Activated B cell treated with CpG ODN at 0.5 μM for 24 hours (primary cell): Measurements from ENCODE around the gene UBE4B. TPM values are rescaled to one million over a fixed set of nuclear protein-coding genes. Genes with fewer than 3 reads are reported as not detected.

Source experiments
- ATAC-seq: fragments of 200-7000 bp; cut with Tn5 transposase; one replicate; pipeline ENCODE4 v1.10.0; 2021; ENCODE audit warnings: low read depth, mild to moderate bottlenecking, moderate library complexity
- CTCF ChIA-PET: fragments of 350-600 bp; sonication (Branson Sonifier 250); formaldehyde crosslinking; loops from one replicate; lab custom pipeline; 2021; ENCODE audit warnings: antibody characterized with exemption; lab: Charles Lee
- POLR2A ChIA-PET: fragments of 350-600 bp; sonication (Branson Sonifier 250); formaldehyde crosslinking; loops from one replicate; lab custom pipeline; 2021; ENCODE audit warnings: antibody characterized with exemption; lab: Charles Lee
- DNase-seq: peaks from one replicate; pipeline ENCODE4 v3.0.0; 2022
- H3K27ac Mint-ChIP-seq: one replicate; pipeline ENCODE4 v1.8.0; 2020; ENCODE audit warnings: mixed read lengths
- H3K27me3 Mint-ChIP-seq: one replicate; pipeline ENCODE4 v1.8.0; 2021; ENCODE audit warnings: mixed read lengths
- H3K36me3 Mint-ChIP-seq: one replicate; pipeline ENCODE4 v1.8.0; 2021; ENCODE audit warnings: low read depth, mixed read lengths
- H3K4me1 Mint-ChIP-seq: one replicate; pipeline ENCODE4 v1.8.0; 2021; ENCODE audit warnings: mixed read lengths
- H3K4me3 Mint-ChIP-seq: one replicate; pipeline ENCODE4 v1.8.0; 2020; ENCODE audit warnings: mild to moderate bottlenecking, mixed read lengths
- H3K9me3 Mint-ChIP-seq: one replicate; pipeline ENCODE4 v1.8.0; 2020; ENCODE audit warnings: mixed read lengths
- CTCF ChIP-seq: fragments of 200-600 bp; IDR thresholded peaks from one replicate; pipeline ENCODE4 v1.8.0; 2022; ENCODE audit warnings: antibody characterized with exemption, mild to moderate bottlenecking
- intact Hi-C: fragments of 100-400 bp; cut with micrococcal nuclease; formaldehyde crosslinking; loops from one replicate; pipeline ENCODE4 v1.15.1; 2024
- total RNA-seq: library from RNA; stranded (reverse); gene quantifications from 2 replicates; pipeline ENCODE4 v1.2.3, GENCODE V29; 2022

Gene UBE4B
- total RNA-seq, 1 donor from 2014 or later, result 44.7 TPM

GRCh38 chr1:10074852-10075730, 42.3 kb downstream of the UBE4B start:
- POLR2A ChIA-PET, result no interaction called here
- TF ChIP-seq CTCF, result no peak
- Mint-ChIP-seq H3K36me3 (peaks cover 51% of the 10 kb centered on the region), H3K27me3 (no peaks in the 10 kb centered on the region), H3K4me3 (no peak overlapping the region), H3K27ac (no peak overlapping the region), H3K9me3 (no peaks in the 10 kb centered on the region), H3K4me1 (peaks cover 9% of the 10 kb centered on the region)
- no peak for ATAC-seq
- intact Hi-C loops, result no loop called here
- CTCF ChIA-PET, result no interaction called here
- no peak for DNase-seq

- DNase-seq (no peak), ATAC-seq (no peak)
- TF ChIP-seq CTCF, result no peak
- ChIA-PET POLR2A (no interaction called here), CTCF (no interaction called here)
- H3K27me3 Mint-ChIP-seq, result no peaks in the 10 kb centered on the region
- H3K36me3 Mint-ChIP-seq, result peaks cover 54% of the 10 kb centered on the region
- H3K9me3 Mint-ChIP-seq, result no peaks in the 10 kb centered on the region
- H3K27ac Mint-ChIP-seq, result no peak overlapping the region
- H3K4me3 Mint-ChIP-seq, result no peak overlapping the region
- intact Hi-C loops, result no loop called here
- H3K4me1 Mint-ChIP-seq, result peaks cover 9% of the 10 kb centered on the region
These were observed 43.0 kb downstream of the UBE4B start for GRCh38 chr1:10075732-10076131.

- Mint-ChIP-seq H3K4me3 (no peak overlapping the region), H3K27ac (no peak overlapping the region), H3K9me3 (no peaks in the 10 kb centered on the region), H3K4me1 (peaks cover 9% of the 10 kb centered on the region), H3K36me3 (peaks cover 45% of the 10 kb centered on the region), H3K27me3 (no peaks in the 10 kb centered on the region)
- DNase-seq (no peak), ATAC-seq (no peak)
- TF ChIP-seq CTCF, result no peak
- CTCF ChIA-PET, result no interaction called here
- intact Hi-C loops, result no loop called here
- POLR2A ChIA-PET, result no interaction called here
These were observed 45.7 kb downstream of the UBE4B start for GRCh38 chr1:10078494-10078893.

- Mint-ChIP-seq H3K9me3 (no peaks in the 10 kb centered on the region), H3K4me1 (no peaks in the 10 kb centered on the region)
- intact Hi-C loops, result no loop called here
These were observed 47.8 kb downstream of the UBE4B start for GRCh38 chr1:10080523-10080922.

More at GRCh38 chr1:10080523-10080922, 47.8 kb downstream of the UBE4B start:
- ATAC-seq (no peak), DNase-seq (no peak)
- H3K27me3 Mint-ChIP-seq, result no peaks in the 10 kb centered on the region
- H3K4me3 Mint-ChIP-seq, result no peak overlapping the region
- TF ChIP-seq CTCF, result no peak
- H3K27ac Mint-ChIP-seq, result no peak overlapping the region
- POLR2A ChIA-PET, result no interaction called here
- H3K36me3 Mint-ChIP-seq, result peaks cover 49% of the 10 kb centered on the region
- CTCF ChIA-PET, result no interaction called here
